ENCODE data around the gene PLK1. TPM values are rescaled to one million over a fixed set of nuclear protein-coding genes. Genes with fewer than 3 reads are reported as not detected.
A peak's percentile ranks its signal among the peaks of the same experiment; 100 is the strongest.

PLK1 gene
- total RNA-seq, 2 donors from 2014 or later, result 0.60 to 1.7 TPM

GRCh38 chr16:23666571-23667354 is 11.9 kb upstream of the PLK1 start:
- no peak for DNase-seq
- Mint-ChIP-seq H3K36me3 (ENCODE audit: low read depth) (peaks cover 2% of the 10 kb centered on the region), H3K4me3 (no peak overlapping the region), H3K4me1 (peaks cover 11% of the 10 kb centered on the region), H3K27ac (no peak overlapping the region), H3K27me3 (no peaks in the 10 kb centered on the region)
- no peaks in the 10 kb centered on the region for H3K9me3 ChIP-seq (ENCODE audit: control insufficient read depth, low read length, poor library complexity, severe bottlenecking)
- ATAC-seq, result no peak

- Mint-ChIP-seq H3K4me1 (peaks cover 11% of the 10 kb centered on the region), H3K27ac (no peak overlapping the region)
- no peaks in the 10 kb centered on the region for H3K9me3 ChIP-seq (ENCODE audit: control insufficient read depth, low read length, poor library complexity, severe bottlenecking)
These were observed 11.4 kb upstream of the PLK1 start for GRCh38 chr16:23667355-23667659.

GRCh38 chr16:23668225-23668624 is 10.5 kb upstream of the PLK1 start:
- ATAC-seq (no peak), DNase-seq (no peak)
- H3K4me3 Mint-ChIP-seq, result no peak overlapping the region
- no peak overlapping the region for H3K27ac Mint-ChIP-seq
- peaks cover 2% of the 10 kb centered on the region for H3K36me3 Mint-ChIP-seq (ENCODE audit: low read depth)
- H3K4me1 Mint-ChIP-seq, result peaks cover 11% of the 10 kb centered on the region
- H3K27me3 Mint-ChIP-seq, result no peaks in the 10 kb centered on the region
- H3K9me3 ChIP-seq (ENCODE audit: control insufficient read depth, low read length, poor library complexity, severe bottlenecking), result no peaks in the 10 kb centered on the region

More at GRCh38 chr16:23667355-23667659, 11.4 kb upstream of the PLK1 start:
- no peak for ATAC-seq
- no peak overlapping the region for H3K4me3 Mint-ChIP-seq
- DNase-seq, result no peak
- no peaks in the 10 kb centered on the region for H3K27me3 Mint-ChIP-seq
- H3K36me3 Mint-ChIP-seq (ENCODE audit: low read depth), result peaks cover 2% of the 10 kb centered on the region

GRCh38 chr16:23668873-23669272 is 9.8 kb upstream of the PLK1 start:
- ATAC-seq, result no peak

GRCh38 chr16:23670137-23670776 is 8.4 kb upstream of the PLK1 start:
- no peak overlapping the region for H3K27ac Mint-ChIP-seq
- H3K36me3 Mint-ChIP-seq (ENCODE audit: low read depth), result no peaks in the 10 kb centered on the region
- ATAC-seq (no peak), DNase-seq (no peak)
- peaks cover 10% of the 10 kb centered on the region for H3K4me1 Mint-ChIP-seq
- no peaks in the 10 kb centered on the region for H3K9me3 ChIP-seq (ENCODE audit: control insufficient read depth, low read length, poor library complexity, severe bottlenecking)
- no peaks in the 10 kb centered on the region for H3K27me3 Mint-ChIP-seq
- H3K4me3 Mint-ChIP-seq, result no peak overlapping the region

More at GRCh38 chr16:23668873-23669272, 9.8 kb upstream of the PLK1 start:
- DNase-seq, result no peak
- H3K9me3 ChIP-seq (ENCODE audit: control insufficient read depth, low read length, poor library complexity, severe bottlenecking), result no peaks in the 10 kb centered on the region
- Mint-ChIP-seq H3K27ac (no peak overlapping the region), H3K4me3 (no peak overlapping the region), H3K4me1 (peaks cover 11% of the 10 kb centered on the region), H3K27me3 (no peaks in the 10 kb centered on the region), H3K36me3 (ENCODE audit: low read depth) (peaks cover 2% of the 10 kb centered on the region)

GRCh38 chr16:23673971-23674614 is 4.6 kb upstream of the PLK1 start:
- ATAC-seq (no peak), DNase-seq (no peak)
- Mint-ChIP-seq H3K27me3 (no peaks in the 10 kb centered on the region), H3K36me3 (ENCODE audit: low read depth) (no peaks in the 10 kb centered on the region), H3K27ac (no peak overlapping the region), H3K4me3 (no peak overlapping the region), H3K4me1 (peaks cover 18% of the 10 kb centered on the region)
- H3K9me3 ChIP-seq (ENCODE audit: control insufficient read depth, low read length, poor library complexity, severe bottlenecking), result no peaks in the 10 kb centered on the region

GRCh38 chr16:23676924-23677480 is 1.7 kb upstream of the PLK1 start:
- Mint-ChIP-seq H3K36me3 (ENCODE audit: low read depth) (no peaks in the 10 kb centered on the region), H3K4me3 (no peak overlapping the region), H3K27ac (no peak overlapping the region)

GRCh38 chr16:23679274-23679985 is 741 bp downstream of the PLK1 start:
- peaks cover 2% of the 10 kb centered on the region for H3K36me3 Mint-ChIP-seq (ENCODE audit: low read depth)
- H3K9me3 ChIP-seq (ENCODE audit: control insufficient read depth, low read length, poor library complexity, severe bottlenecking), result no peaks in the 10 kb centered on the region
- H3K27me3 Mint-ChIP-seq, result no peaks in the 10 kb centered on the region
- ATAC-seq (no peak), DNase-seq (no peak)
- H3K4me1 Mint-ChIP-seq, result peaks cover 18% of the 10 kb centered on the region
- H3K27ac Mint-ChIP-seq, result peak overlapping the region; percentile 43
- H3K4me3 Mint-ChIP-seq, result peak overlapping the region; percentile 87

More at GRCh38 chr16:23676924-23677480, 1.7 kb upstream of the PLK1 start:
- ATAC-seq (no peak), DNase-seq (no peak)
- Mint-ChIP-seq H3K27me3 (no peaks in the 10 kb centered on the region), H3K4me1 (peaks cover 18% of the 10 kb centered on the region)
- no peaks in the 10 kb centered on the region for H3K9me3 ChIP-seq (ENCODE audit: control insufficient read depth, low read length, poor library complexity, severe bottlenecking)

GRCh38 chr16:23679986-23680336 is 1.3 kb downstream of the PLK1 start:
- H3K9me3 ChIP-seq (ENCODE audit: control insufficient read depth, low read length, poor library complexity, severe bottlenecking), result no peaks in the 10 kb centered on the region
- ATAC-seq (no peak), DNase-seq (no peak)
- Mint-ChIP-seq H3K27ac (peak overlapping the region; percentile 43), H3K27me3 (no peaks in the 10 kb centered on the region), H3K4me3 (peak overlapping the region; percentile 87), H3K36me3 (ENCODE audit: low read depth) (peaks cover 2% of the 10 kb centered on the region), H3K4me1 (peaks cover 18% of the 10 kb centered on the region)

GRCh38 chr16:23682181-23682580 is 3.5 kb downstream of the PLK1 start:
- no peaks in the 10 kb centered on the region for H3K9me3 ChIP-seq (ENCODE audit: control insufficient read depth, low read length, poor library complexity, severe bottlenecking)
- Mint-ChIP-seq H3K27ac (peak overlapping the region; percentile 19), H3K4me3 (no peak overlapping the region), H3K4me1 (peaks cover 18% of the 10 kb centered on the region), H3K27me3 (no peaks in the 10 kb centered on the region), H3K36me3 (ENCODE audit: low read depth) (peaks cover 2% of the 10 kb centered on the region)
- ATAC-seq (no peak), DNase-seq (no peak)

GRCh38 chr16:23683487-23683886 is 4.8 kb downstream of the PLK1 start:
- Mint-ChIP-seq H3K4me1 (peaks cover 12% of the 10 kb centered on the region), H3K36me3 (ENCODE audit: low read depth) (peaks cover 9% of the 10 kb centered on the region), H3K27me3 (no peaks in the 10 kb centered on the region), H3K27ac (peak overlapping the region; percentile 57), H3K4me3 (no peak overlapping the region)
- no peak for DNase-seq
- ATAC-seq, result no peak
- no peaks in the 10 kb centered on the region for H3K9me3 ChIP-seq (ENCODE audit: control insufficient read depth, low read length, poor library complexity, severe bottlenecking)

GRCh38 chr16:23687034-23687808 is 8.5 kb downstream of the PLK1 start:
- H3K27ac Mint-ChIP-seq, result no peak overlapping the region
- ATAC-seq (no peak), DNase-seq (no peak)
- H3K9me3 ChIP-seq (ENCODE audit: control insufficient read depth, low read length, poor library complexity, severe bottlenecking), result no peaks in the 10 kb centered on the region
- peaks cover 14% of the 10 kb centered on the region for H3K36me3 Mint-ChIP-seq (ENCODE audit: low read depth)
- no peaks in the 10 kb centered on the region for H3K27me3 Mint-ChIP-seq
- H3K4me1 Mint-ChIP-seq, result no peaks in the 10 kb centered on the region
- no peak overlapping the region for H3K4me3 Mint-ChIP-seq

All from T-helper 17 cell (primary cell).